Ovary (tissue), 9 donors: ENCODE data around the gene GRIK3. TPM values are rescaled to one million over a fixed set of nuclear protein-coding genes. Genes with fewer than 3 reads are reported as not detected.

Experiments used
- DNase-seq, 5 donors: peaks; one replicate each; pipeline ENCODE4 v3.0.0-alpha.2; 2019 to 2020
- H3K27ac ChIP-seq, 2 donors: fragments of 200-600 bp; one replicate each; pipeline versions ENCODE4 v1.5.1 to v1.8.0; 2019 to 2022
- H3K27me3 ChIP-seq: fragments of 200-600 bp; one replicate; pipeline ENCODE4 v1.8.0; 2022
- H3K36me3 ChIP-seq: fragments of 200-600 bp; sonication (generic); one replicate; pipeline ENCODE4 v1.5.1; 2019
- H3K4me1 ChIP-seq: one replicate; pipeline ENCODE4 v1.8.1; 2013; ENCODE audit warnings: mild to moderate bottlenecking, moderate library complexity; ENCODE audit not compliant: insufficient read depth
- H3K4me3 ChIP-seq: fragments of 200-600 bp; sonication (generic); one replicate; pipeline ENCODE4 v1.5.1; 2017
- H3K9me3 ChIP-seq, 2 donors: fragments of 200-600 bp in 1 of 2; sonication (generic) in 1 of 2; one replicate each; pipeline versions ENCODE4 v1.5.1 to v1.8.1; 2013 to 2019; ENCODE audit warnings: mild to moderate bottlenecking in 1 of 2, moderate library complexity in 1 of 2
- CTCF ChIP-seq, 3 donors: fragments of 450-650 bp in 2 of 3; fragments of 200-600 bp in 1 of 3; IDR thresholded peaks; one replicate each; pipeline versions ENCODE4 v1.5.1 to v1.8.0; 2016 to 2022; ENCODE audit warnings: antibody characterized with exemption in 3 of 3, mild to moderate bottlenecking in 1 of 3
- EP300 ChIP-seq: sonication (generic); formaldehyde crosslinking; IDR thresholded peaks from one replicate; pipeline ENCODE4 v1.6.1; 2017; ENCODE audit warnings: antibody characterized with exemption
- POLR2A ChIP-seq: fragments of 450-650 bp; IDR thresholded peaks from one replicate; pipeline ENCODE4 v1.6.1; 2017; ENCODE audit warnings: antibody characterized with exemption, mild to moderate bottlenecking, moderate library complexity
- WGBS, 3 donors: extraction: QIAGEN DNeasy Blood & Tissue Kit in 1 of 3; methylation state at CpG; one replicate each; pipeline versions ENCODE4 v1.1.5 to v1.1.7; 2013 to 2017; 5-methylcytosine and 5-hydroxymethylcytosine counted together
- intact Hi-C, 4 donors: fragments of 100-400 bp; cut with DNase I; formaldehyde crosslinking; loops; one replicate each; pipeline versions ENCODE4 v1.11.0 to v1.15.1; 2022 to 2023
- polyA plus RNA-seq, 2 donors: library from polyadenylated mRNA; stranded (reverse); fragments of 200-250 nt in 1 of 2; fragments of 350-450 nt in 1 of 2; fragmentation: Illumina TruSeq in 1 of 2; extraction: RNeasy Lipid Tissue Mini Kit (QIAGEN cat#74804) in 1 of 2; gene quantifications; one replicate each; pipeline ENCODE4 v1.2.3, GENCODE V29; 2013 to 2014
- total RNA-seq, 7 donors: library from RNA; depleted of rRNA in 2 of 7; stranded (reverse); fragments of >200 nt in 2 of 7; fragmentation: NEBNext Ultra II Directional in 3 of 7; extraction: Animal tissue kit (Norgen Biotek cat#: 25700) in 3 of 7; gene quantifications; one replicate each; pipeline versions ENCODE4 v1.1.0 to v1.2.4, GENCODE V29; 2016 to 2023
- donor health status: DM: no; HTN: no; CAD: no; lungs with moderate emphysema.
- donor health status: DM: no; HTN: no; CAD: no.
- donor health status: Bipolar disorder and iron deficiency.
- donor health status: DM: yes; HTN: yes; CAD: no.
- donor health status: DM: no; HTN: no; CAD: no.
- donor health status: DM: yes; HTN: yes; CAD: no.

Gene GRIK3
- total and polyA plus RNA-seq, 9 donors = 0.11 to 0.97 (median 0.32) TPM; not detected in 2

GRCh38 chr1:36792292-36792691, 242.0 kb downstream of the GRIK3 start:
- H3K27ac ChIP-seq = no peak overlapping the region
- no peak overlapping the region for H3K4me3 ChIP-seq
- WGBS, 3 donors = 50 to 64% (median 51%) methylated on average over 7 to 8 of the region's 8 CpGs
- no peaks in the 10 kb centered on the region for H3K36me3 ChIP-seq
- no peaks in the 10 kb centered on the region for H3K4me1 ChIP-seq
- TF ChIP-seq POLR2A (no peak), CTCF (IDR thresholded peaks at IDR 0.05) (no peak), EP300 (no peak)
- intact Hi-C loops = no loop called here
- no peak for DNase-seq
- no peaks in the 10 kb centered on the region for H3K27me3 ChIP-seq
- H3K9me3 ChIP-seq = no peaks in the 10 kb centered on the region

- 58 to 62% (median 60%) methylated on average over 10 of the region's 10 CpGs for WGBS, 3 donors
- no peaks in the 10 kb centered on the region for H3K9me3 ChIP-seq
- TF ChIP-seq POLR2A = no peak
- TF ChIP-seq EP300 = no peak
- TF ChIP-seq CTCF (IDR thresholded peaks at IDR 0.05) = no peak
- intact Hi-C loops = no loop called here
- H3K4me3 ChIP-seq = no peak overlapping the region
- DNase-seq = no peak
- no peaks in the 10 kb centered on the region for H3K4me1 ChIP-seq
- no peaks in the 10 kb centered on the region for H3K36me3 ChIP-seq
- no peaks in the 10 kb centered on the region for H3K27me3 ChIP-seq
- no peak overlapping the region for H3K27ac ChIP-seq
These were observed 244.1 kb downstream of the GRIK3 start for GRCh38 chr1:36790191-36790590.

- Histone ChIP-seq H3K27me3 (no peaks in the 10 kb centered on the region), H3K36me3 (no peaks in the 10 kb centered on the region), H3K9me3 (no peaks in the 10 kb centered on the region), H3K4me1 (no peaks in the 10 kb centered on the region), H3K4me3 (no peak overlapping the region), H3K27ac (no peak overlapping the region)
- no peak for DNase-seq
- TF ChIP-seq POLR2A = no peak
- no peak for TF ChIP-seq EP300
- intact Hi-C loops = no loop called here
These were observed 244.8 kb downstream of the GRIK3 start for GRCh38 chr1:36789535-36789934.

- no peaks in the 10 kb centered on the region for H3K9me3 ChIP-seq
- no peaks in the 10 kb centered on the region for H3K27me3 ChIP-seq
- intact Hi-C loops = no loop called here
- no peaks in the 10 kb centered on the region for H3K4me1 ChIP-seq
- no peak for TF ChIP-seq POLR2A
- no peak for TF ChIP-seq EP300
- no peak for TF ChIP-seq CTCF (IDR thresholded peaks at IDR 0.05)
- 19 to 27% (median 24%) methylated on average over 12 of the region's 12 CpGs for whole genome bisulfite sequencing, 3 donors
- no peaks in the 10 kb centered on the region for H3K36me3 ChIP-seq
- H3K4me3 ChIP-seq = no peak overlapping the region
- no peak overlapping the region for H3K27ac ChIP-seq
- no peak for DNase-seq
These were observed 246.9 kb downstream of the GRIK3 start for GRCh38 chr1:36787312-36787913.

GRCh38 chr1:36786425-36786824, 247.9 kb downstream of the GRIK3 start:
- intact Hi-C loops = no loop called here
- H3K27ac ChIP-seq = no peak overlapping the region
- no peaks in the 10 kb centered on the region for H3K4me1 ChIP-seq
- no peaks in the 10 kb centered on the region for H3K9me3 ChIP-seq
- 31 to 43% (median 40%) methylated on average over 5 of the region's 5 CpGs for WGBS, 3 donors
- no peak overlapping the region for H3K4me3 ChIP-seq
- no peaks in the 10 kb centered on the region for H3K27me3 ChIP-seq
- TF ChIP-seq CTCF (IDR thresholded peaks at IDR 0.05) (no peak), POLR2A (no peak), EP300 (no peak)
- DNase-seq = no peak
- no peaks in the 10 kb centered on the region for H3K36me3 ChIP-seq
